ENCODE results near the gene CHRND. TPM values are rescaled to one million over a fixed set of nuclear protein-coding genes. Genes with fewer than 3 reads are reported as not detected.

The CHRND gene
- total and polyA plus RNA-seq, 2 experiments from 2014 or later: 0.10 to 0.11 TPM

- TF ChIP-seq ETS1 (IDR thresholded peaks at IDR 0.05) (peak; percentile 72), CREB1 (CRISPR knock-in tag; IDR thresholded peaks at IDR 0.05; ENCODE audit: low read depth) (peak; percentile 70), POLR2AphosphoS5 (IDR thresholded peaks at IDR 0.05; ENCODE audit: low read depth) (peak; percentile 94), CTCF (conservative IDR thresholded peaks at IDR 0.05; ENCODE audit: low read depth in 2 of 2) (peak in 1 of 2 experiments; percentile 10; a peak in 1 of 4 replicates)
These were observed 24.6 kb downstream of the CHRND start, which contains the start of the genes EIF4E2 and TIGD1 (continued) for GRCh38 chr2:232550354-232551249.

DNA sequence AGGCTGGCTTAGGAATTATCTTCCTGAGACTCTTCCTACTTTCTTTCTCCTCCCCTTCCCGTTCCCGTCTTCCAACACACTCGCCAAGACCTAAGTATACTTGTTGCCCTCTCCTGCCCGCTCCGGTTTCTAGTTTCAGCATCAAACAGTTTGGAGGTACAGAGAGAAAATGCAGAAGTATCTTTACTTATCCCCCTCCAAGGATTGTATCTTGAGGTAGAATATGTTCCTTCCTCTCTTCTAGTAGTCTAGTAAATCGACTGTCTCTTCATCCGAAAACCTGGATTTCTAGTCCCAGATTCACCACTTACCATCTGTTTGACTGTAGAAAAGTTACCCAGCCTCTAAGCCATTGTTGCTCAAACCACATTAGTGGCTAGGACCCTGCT lies 25.3 kb downstream of the CHRND start:
- Histone ChIP-seq H3K27me3 (ENCODE audit: insufficient read depth) (no peaks in the 10 kb centered on the region), H3K36me3 (ENCODE audit: insufficient read depth) (peaks cover 14% of the 10 kb centered on the region), H3F3A (replicated peaks; ENCODE audit: low read depth) (peaks cover 8% of the 10 kb centered on the region), H3K9me2 (ENCODE audit: insufficient read depth) (no peaks in the 10 kb centered on the region), H3K27ac (ENCODE audit: low read depth) (peak overlapping the region; percentile 98), H3K4me1 (ENCODE audit: insufficient read depth) (peaks cover 12% of the 10 kb centered on the region), H4K20me1 (replicated peaks; ENCODE audit: insufficient read depth) (peaks cover 36% of the 10 kb centered on the region), H3K4me3 (peak overlapping the region; percentile 96), H3K79me2 (replicated peaks; ENCODE audit: insufficient read depth) (peaks cover 88% of the 10 kb centered on the region), H2AFZ (peak overlapping the region; percentile 80; the same call in 1 of the 2 replicates), H3K4me2 (peak overlapping the region; percentile 96)
- ATAC-seq (peak; percentile 9; the same call in 2 of the 3 replicates), DNase-seq (ENCODE audit: low spot score) (no peak)
- peaks cover 5% of the 10 kb centered on the region for H3K27me3 Mint-ChIP-seq (ENCODE audit: insufficient read depth, low read depth, poor library complexity)
- peaks cover 56% of the 10 kb centered on the region for H3K36me3 Mint-ChIP-seq (ENCODE audit: low read depth)
- peak overlapping the region; percentile 99 for H3K4me3 Mint-ChIP-seq
- H3K9me3 Mint-ChIP-seq: peaks cover 15% of the 10 kb centered on the region; the same call in 2 of the 3 replicates
- H3K4me1 Mint-ChIP-seq: peaks cover 15% of the 10 kb centered on the region
- peak overlapping the region; percentile 80 for H3K27ac Mint-ChIP-seq
- TF ChIP-seq EZH2 (IDR thresholded peaks at IDR 0.05; ENCODE audit: low read depth, unreplicated experiment): no peak
- no peak for TF ChIP-seq STAT1 (IDR thresholded peaks at IDR 0.05; ENCODE audit: unreplicated experiment)
- no peak for TF ChIP-seq JUNB (IDR thresholded peaks at IDR 0.05; ENCODE audit: unreplicated experiment)
- TF ChIP-seq, protein P1, sequence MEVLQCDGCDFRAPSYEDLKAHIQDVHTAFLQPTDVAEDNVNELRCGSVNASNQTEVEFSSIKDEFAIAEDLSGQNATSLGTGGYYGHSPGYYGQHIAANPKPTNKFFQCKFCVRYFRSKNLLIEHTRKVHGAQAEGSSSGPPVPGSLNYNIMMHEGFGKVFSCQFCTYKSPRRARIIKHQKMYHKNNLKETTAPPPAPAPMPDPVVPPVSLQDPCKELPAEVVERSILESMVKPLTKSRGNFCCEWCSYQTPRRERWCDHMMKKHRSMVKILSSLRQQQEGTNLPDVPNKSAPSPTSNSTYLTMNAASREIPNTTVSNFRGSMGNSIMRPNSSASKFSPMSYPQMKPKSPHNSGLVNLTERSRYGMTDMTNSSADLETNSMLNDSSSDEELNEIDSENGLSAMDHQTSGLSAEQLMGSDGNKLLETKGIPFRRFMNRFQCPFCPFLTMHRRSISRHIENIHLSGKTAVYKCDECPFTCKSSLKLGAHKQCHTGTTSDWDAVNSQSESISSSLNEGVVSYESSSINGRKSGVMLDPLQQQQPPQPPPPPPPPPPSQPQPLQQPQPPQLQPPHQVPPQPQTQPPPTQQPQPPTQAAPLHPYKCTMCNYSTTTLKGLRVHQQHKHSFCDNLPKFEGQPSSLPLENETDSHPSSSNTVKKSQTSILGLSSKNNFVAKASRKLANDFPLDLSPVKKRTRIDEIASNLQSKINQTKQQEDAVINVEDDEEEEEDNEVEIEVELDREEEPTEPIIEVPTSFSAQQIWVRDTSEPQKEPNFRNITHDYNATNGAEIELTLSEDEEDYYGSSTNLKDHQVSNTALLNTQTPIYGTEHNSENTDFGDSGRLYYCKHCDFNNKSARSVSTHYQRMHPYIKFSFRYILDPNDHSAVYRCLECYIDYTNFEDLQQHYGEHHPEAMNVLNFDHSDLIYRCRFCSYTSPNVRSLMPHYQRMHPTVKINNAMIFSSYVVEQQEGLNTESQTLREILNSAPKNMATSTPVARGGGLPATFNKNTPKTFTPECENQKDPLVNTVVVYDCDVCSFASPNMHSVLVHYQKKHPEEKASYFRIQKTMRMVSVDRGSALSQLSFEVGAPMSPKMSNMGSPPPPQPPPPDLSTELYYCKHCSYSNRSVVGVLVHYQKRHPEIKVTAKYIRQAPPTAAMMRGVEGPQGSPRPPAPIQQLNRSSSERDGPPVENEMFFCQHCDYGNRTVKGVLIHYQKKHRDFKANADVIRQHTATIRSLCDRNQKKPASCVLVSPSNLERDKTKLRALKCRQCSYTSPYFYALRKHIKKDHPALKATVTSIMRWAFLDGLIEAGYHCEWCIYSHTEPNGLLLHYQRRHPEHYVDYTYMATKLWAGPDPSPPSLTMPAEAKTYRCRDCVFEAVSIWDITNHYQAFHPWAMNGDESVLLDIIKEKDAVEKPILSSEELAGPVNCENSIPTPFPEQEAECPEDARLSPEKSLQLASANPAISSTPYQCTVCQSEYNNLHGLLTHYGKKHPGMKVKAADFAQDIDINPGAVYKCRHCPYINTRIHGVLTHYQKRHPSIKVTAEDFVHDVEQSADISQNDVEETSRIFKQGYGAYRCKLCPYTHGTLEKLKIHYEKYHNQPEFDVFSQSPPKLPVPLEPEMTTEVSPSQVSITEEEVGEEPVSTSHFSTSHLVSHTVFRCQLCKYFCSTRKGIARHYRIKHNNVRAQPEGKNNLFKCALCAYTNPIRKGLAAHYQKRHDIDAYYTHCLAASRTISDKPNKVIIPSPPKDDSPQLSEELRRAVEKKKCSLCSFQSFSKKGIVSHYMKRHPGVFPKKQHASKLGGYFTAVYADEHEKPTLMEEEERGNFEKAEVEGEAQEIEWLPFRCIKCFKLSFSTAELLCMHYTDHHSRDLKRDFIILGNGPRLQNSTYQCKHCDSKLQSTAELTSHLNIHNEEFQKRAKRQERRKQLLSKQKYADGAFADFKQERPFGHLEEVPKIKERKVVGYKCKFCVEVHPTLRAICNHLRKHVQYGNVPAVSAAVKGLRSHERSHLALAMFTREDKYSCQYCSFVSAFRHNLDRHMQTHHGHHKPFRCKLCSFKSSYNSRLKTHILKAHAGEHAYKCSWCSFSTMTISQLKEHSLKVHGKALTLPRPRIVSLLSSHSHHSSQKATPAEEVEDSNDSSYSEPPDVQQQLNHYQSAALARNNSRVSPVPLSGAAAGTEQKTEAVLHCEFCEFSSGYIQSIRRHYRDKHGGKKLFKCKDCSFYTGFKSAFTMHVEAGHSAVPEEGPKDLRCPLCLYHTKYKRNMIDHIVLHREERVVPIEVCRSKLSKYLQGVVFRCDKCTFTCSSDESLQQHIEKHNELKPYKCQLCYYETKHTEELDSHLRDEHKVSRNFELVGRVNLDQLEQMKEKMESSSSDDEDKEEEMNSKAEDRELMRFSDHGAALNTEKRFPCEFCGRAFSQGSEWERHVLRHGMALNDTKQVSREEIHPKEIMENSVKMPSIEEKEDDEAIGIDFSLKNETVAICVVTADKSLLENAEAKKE (CRISPR knock-in tag; IDR thresholded peaks at IDR 0.05): no peak
- no peak for TF ChIP-seq ZNF114 (CRISPR knock-in tag; IDR thresholded peaks at IDR 0.05)
- TF ChIP-seq CTCF (conservative IDR thresholded peaks at IDR 0.05; ENCODE audit: low read depth in 2 of 2): no peak

Data from GM23338 (cell line).